22Rv1 (cell line): ENCODE data around the gene TIMM23.
"Not testable (repeated sequence)": the region's sequence is repeated elsewhere in the genome, so short reads cannot be mapped to it uniquely, and the experiment has no call there.

Experiments
- H3K27ac ChIP-seq: fragments of 450-650 bp; 2 replicates; pipeline ENCODE4 v1.5.1; 2017
- CTCF ChIP-seq: fragments of 450-650 bp; IDR thresholded peaks from 2 replicates; pipeline ENCODE4 v1.5.1; 2017; ENCODE audit warnings: mild to moderate bottlenecking

TIMM23 gene

GRCh38 chr10:45972106-45972812 lies at the start of gene TIMM23:
TIMM23 (plus strand) TSS chr10:45972489; CDS start chr10:45972625, 136 bp downstream.
- H3K27ac ChIP-seq = peak within 1 kb of the TSS; percentile 42

GRCh38 chr10:45926790-45927189 lies 45.5 kb upstream of the TIMM23 start:
- not testable (repeated sequence) for H3K27ac ChIP-seq

GRCh38 chr10:45931305-45931704 lies 41.0 kb upstream of the TIMM23 start:
- not testable (repeated sequence) for H3K27ac ChIP-seq

GRCh38 chr10:45934788-45935187 lies 37.5 kb upstream of the TIMM23 start:
- not testable (repeated sequence) for H3K27ac ChIP-seq

GRCh38 chr10:45939176-45939697 lies 33.1 kb upstream of the TIMM23 start:
- H3K27ac ChIP-seq = not testable (repeated sequence)

GRCh38 chr10:45941196-45941595 lies 31.1 kb upstream of the TIMM23 start:
- not testable (repeated sequence) for H3K27ac ChIP-seq

- not testable (repeated sequence) for H3K27ac ChIP-seq
Measured at GRCh38 chr10:45945476-45945875, 26.8 kb upstream of the TIMM23 start.

- not testable (repeated sequence) for H3K27ac ChIP-seq
Measured at GRCh38 chr10:45947363-45947762, 24.9 kb upstream of the TIMM23 start.

- not testable (repeated sequence) for H3K27ac ChIP-seq
Measured at GRCh38 chr10:45948801-45949200, 23.5 kb upstream of the TIMM23 start.

- not testable (repeated sequence) for H3K27ac ChIP-seq
Measured at GRCh38 chr10:45954367-45954766, 17.9 kb upstream of the TIMM23 start.

- not testable (repeated sequence) for H3K27ac ChIP-seq
Measured at GRCh38 chr10:45956634-45957033, 15.7 kb upstream of the TIMM23 start.

GRCh38 chr10:45957928-45958327 lies 14.4 kb upstream of the TIMM23 start:
- H3K27ac ChIP-seq = not testable (repeated sequence)

- not testable (repeated sequence) for H3K27ac ChIP-seq
Measured at GRCh38 chr10:45962686-45963452, 9.4 kb upstream of the TIMM23 start.

- H3K27ac ChIP-seq = not testable (repeated sequence)
Measured at GRCh38 chr10:45971019-45971418, 1.3 kb upstream of the TIMM23 start.

GRCh38 chr10:45971742-45972105 lies 565 bp upstream of the TIMM23 start:
- TF ChIP-seq CTCF = 0 out of 2 replicates have a peak, but pooled peaks have one; percentile 11
- H3K27ac ChIP-seq = peak overlapping the region; percentile 42

- H3K27ac ChIP-seq = peak overlapping the region; percentile 42
Measured at GRCh38 chr10:45972813-45973169, 502 bp downstream of the TIMM23 start.

- not testable (repeated sequence) for H3K27ac ChIP-seq
Measured at GRCh38 chr10:45974041-45974440, 1.8 kb downstream of the TIMM23 start.

GRCh38 chr10:45978554-45978953 lies 6.3 kb downstream of the TIMM23 start:
- H3K27ac ChIP-seq = not testable (repeated sequence)

GRCh38 chr10:45981367-45981766 lies 9.1 kb downstream of the TIMM23 start:
- H3K27ac ChIP-seq = not testable (repeated sequence)
